GM18951 (cell line): Measurements from ENCODE around the gene CEACAM5.

Experiments
- POLR2A ChIP-seq: IDR thresholded peaks from 4 replicates; pipeline ENCODE4 v1.6.1; 2011; ENCODE audit warnings: mild to moderate bottlenecking; ENCODE audit not compliant: insufficient read length, insufficient read depth; ENCODE audit errors: extremely low read depth
- in situ Hi-C: fragments of 300-500 bp; cut with MboI; formaldehyde crosslinking; loops from one replicate; pipeline ENCODE4 v1.12.0; 2022; ENCODE audit warnings: low sequenced_read_pairs, mixed read lengths, inconsistent platforms; ENCODE audit not compliant: unreplicated experiment

Gene CEACAM5

GRCh38 chr19:41694831-41695635 lies 13.4 kb upstream of the CEACAM5 start:
- in situ Hi-C loops = no loop called here
- no peak for TF ChIP-seq POLR2A

GRCh38 chr19:41695745-41696144 lies 12.7 kb upstream of the CEACAM5 start:
- no peak for TF ChIP-seq POLR2A
- in situ Hi-C loops = no loop called here

- in situ Hi-C loops = no loop called here
Observed at GRCh38 chr19:41696402-41697197, 11.8 kb upstream of the CEACAM5 start.

GRCh38 chr19:41697198-41697855 lies 11.1 kb upstream of the CEACAM5 start:
- TF ChIP-seq POLR2A = no peak
- in situ Hi-C loops = no loop called here

More at GRCh38 chr19:41696402-41697197, 11.8 kb upstream of the CEACAM5 start:
- TF ChIP-seq POLR2A = no peak

- no peak for TF ChIP-seq POLR2A
- in situ Hi-C loops = no loop called here
Observed at GRCh38 chr19:41698746-41699230, 9.6 kb upstream of the CEACAM5 start.

GRCh38 chr19:41699231-41699967 lies 9.0 kb upstream of the CEACAM5 start:
- in situ Hi-C loops = no loop called here
- TF ChIP-seq POLR2A = no peak

GRCh38 chr19:41699968-41700323 lies 8.5 kb upstream of the CEACAM5 start:
- in situ Hi-C loops = no loop called here

GRCh38 chr19:41700381-41701195 lies 7.8 kb upstream of the CEACAM5 start:
- TF ChIP-seq POLR2A = no peak
- in situ Hi-C loops = no loop called here

More at GRCh38 chr19:41699968-41700323, 8.5 kb upstream of the CEACAM5 start:
- no peak for TF ChIP-seq POLR2A

- in situ Hi-C loops = no loop called here
- no peak for TF ChIP-seq POLR2A
Observed at GRCh38 chr19:41701401-41702075, 6.9 kb upstream of the CEACAM5 start.

- no peak for TF ChIP-seq POLR2A
- in situ Hi-C loops = no loop called here
Observed at GRCh38 chr19:41702171-41702651, 6.2 kb upstream of the CEACAM5 start.

GRCh38 chr19:41703602-41704293 lies 4.7 kb upstream of the CEACAM5 start:
- no peak for TF ChIP-seq POLR2A
- in situ Hi-C loops = no loop called here
